Measurements from ENCODE around the gene MLEC.

The MLEC gene

DNA sequence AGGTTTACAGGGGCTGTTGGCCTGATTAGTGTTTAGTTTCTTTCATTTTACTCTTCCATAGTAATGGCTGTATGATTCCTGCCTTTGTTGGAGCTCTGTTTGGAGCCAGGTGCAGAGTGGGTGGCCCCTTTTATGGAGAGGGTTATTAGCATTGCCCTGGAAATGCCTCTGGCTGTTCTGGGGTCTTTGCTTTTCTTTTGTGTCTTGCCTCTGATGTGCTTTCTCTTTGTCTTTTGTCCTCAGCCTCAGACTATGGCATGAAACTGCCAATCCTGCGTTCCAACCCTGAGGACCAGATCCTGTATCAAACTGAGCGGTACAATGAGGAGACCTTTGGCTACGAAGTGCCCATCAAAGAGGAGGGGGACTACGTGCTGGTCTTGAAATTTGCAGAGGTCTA, 6.9 kb downstream of the MLEC start:
- Histone ChIP-seq H3K9me3 (ENCODE audit: control insufficient read depth, insufficient read depth, low read length) (no peaks in the 10 kb centered on the region), H3K36me3 (ENCODE audit: insufficient read depth, low read length) (peaks cover 18% of the 10 kb centered on the region), H3K4me1 (ENCODE audit: insufficient read depth, low read length) (peaks cover 47% of the 10 kb centered on the region), H3K9ac (ENCODE audit: low read depth, low read length) (no peak overlapping the region)

DNA sequence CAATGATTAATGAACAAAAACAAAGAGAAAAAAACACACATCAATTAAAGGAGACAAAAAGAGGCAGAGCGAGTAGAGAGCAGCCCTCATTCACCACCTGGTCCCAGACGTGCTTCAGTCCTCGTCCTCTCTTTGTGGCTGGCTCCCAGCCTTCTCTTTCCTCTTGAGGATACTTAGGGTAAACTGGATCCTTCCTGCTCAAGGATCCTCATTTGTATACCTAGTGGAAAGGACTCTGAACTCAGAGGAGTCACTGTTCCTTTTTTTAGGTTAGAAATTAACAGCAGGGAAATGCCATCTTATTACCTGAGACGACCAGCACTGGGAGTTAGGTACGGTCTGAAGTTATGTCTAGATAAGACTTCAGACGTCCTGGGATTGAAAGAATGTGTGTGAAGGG, 9.7 kb downstream of the MLEC start:
- Histone ChIP-seq H3K9ac (ENCODE audit: low read depth, low read length) (no peak overlapping the region), H3K4me1 (ENCODE audit: insufficient read depth, low read length) (peaks cover 22% of the 10 kb centered on the region; the same call in 1 of the 2 replicates), H3K9me3 (ENCODE audit: control insufficient read depth, insufficient read depth, low read length) (no peaks in the 10 kb centered on the region), H3K36me3 (ENCODE audit: insufficient read depth, low read length) (peaks cover 31% of the 10 kb centered on the region)

DNA sequence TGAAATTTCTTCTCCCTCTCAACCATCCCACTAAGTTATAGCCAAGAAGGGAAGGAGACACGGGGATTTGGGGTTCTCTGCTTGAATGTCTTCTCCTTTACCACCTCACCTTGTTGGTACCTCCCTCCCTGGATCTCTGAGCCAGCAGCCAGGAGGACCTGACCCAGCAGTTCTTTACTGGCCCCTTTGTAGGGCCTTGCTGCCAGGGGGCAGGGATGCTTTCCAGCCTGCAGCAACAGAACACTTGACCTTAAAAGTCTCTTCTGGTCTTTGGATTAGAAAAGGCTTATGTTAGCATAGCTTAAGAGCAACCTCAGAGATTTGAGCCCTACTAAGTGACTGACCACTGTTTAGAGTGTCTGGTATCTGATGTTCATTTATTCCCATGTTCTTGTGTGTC, 10.4 kb downstream of the MLEC start:
- H3K36me3 ChIP-seq (ENCODE audit: insufficient read depth, low read length): peaks cover 33% of the 10 kb centered on the region
- H3K9ac ChIP-seq (ENCODE audit: low read depth, low read length): no peak overlapping the region
- peaks cover 19% of the 10 kb centered on the region; the same call in 1 of the 2 replicates for H3K4me1 ChIP-seq (ENCODE audit: insufficient read depth, low read length)
- no peaks in the 10 kb centered on the region for H3K9me3 ChIP-seq (ENCODE audit: control insufficient read depth, insufficient read depth, low read length)

DNA sequence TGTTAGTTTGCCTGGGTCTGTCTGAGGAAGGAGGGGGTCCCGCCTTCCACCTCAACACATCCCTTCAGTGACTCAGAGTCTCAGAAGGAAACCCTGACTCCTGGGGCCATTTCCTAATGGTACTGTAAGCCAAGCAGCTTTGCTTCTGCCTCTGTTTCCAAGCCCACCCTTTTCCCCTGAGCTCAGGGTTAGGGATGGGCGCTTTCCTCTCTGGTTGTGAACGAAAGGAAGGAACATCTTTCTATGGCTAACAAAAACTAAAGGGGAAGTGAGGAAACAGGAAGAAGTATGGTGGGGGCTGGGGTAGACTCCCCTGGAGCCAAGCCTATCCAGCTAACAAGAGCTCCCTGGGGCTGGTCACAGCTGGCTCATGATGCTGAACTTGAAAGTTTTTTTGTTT, 11.7 kb downstream of the MLEC start:
- H3K9me3 ChIP-seq (ENCODE audit: control insufficient read depth, insufficient read depth, low read length): no peaks in the 10 kb centered on the region
- H3K9ac ChIP-seq (ENCODE audit: low read depth, low read length): no peak overlapping the region
- peaks cover 38% of the 10 kb centered on the region for H3K36me3 ChIP-seq (ENCODE audit: insufficient read depth, low read length)
- H3K4me1 ChIP-seq (ENCODE audit: insufficient read depth, low read length): peaks cover 6% of the 10 kb centered on the region; the same call in 1 of the 2 replicates

DNA sequence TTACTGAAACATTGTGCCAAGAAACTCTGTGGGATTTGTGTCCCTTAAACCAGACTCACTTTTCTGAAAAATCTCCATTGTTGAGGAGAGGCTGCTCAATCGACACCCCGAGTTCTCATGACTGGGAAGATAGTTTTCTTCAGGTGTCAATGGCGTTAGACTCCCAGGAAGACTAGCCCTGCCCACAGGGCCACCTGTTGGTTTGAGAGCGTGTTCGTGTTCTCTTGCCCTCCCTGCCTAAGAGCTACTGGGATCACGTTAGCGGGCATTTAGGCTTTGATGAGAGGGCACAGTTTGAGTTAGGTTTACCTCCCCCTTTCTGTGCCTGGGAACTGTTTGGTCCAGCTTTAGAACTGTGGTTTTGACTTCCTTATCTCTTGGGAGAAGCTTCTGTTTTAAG, 12.6 kb downstream of the MLEC start:
- Histone ChIP-seq H3K9ac (ENCODE audit: low read depth, low read length) (no peak overlapping the region), H3K9me3 (ENCODE audit: control insufficient read depth, insufficient read depth, low read length) (no peaks in the 10 kb centered on the region), H3K36me3 (ENCODE audit: insufficient read depth, low read length) (peaks cover 37% of the 10 kb centered on the region), H3K4me1 (ENCODE audit: insufficient read depth, low read length) (no peaks in the 10 kb centered on the region)

DNA sequence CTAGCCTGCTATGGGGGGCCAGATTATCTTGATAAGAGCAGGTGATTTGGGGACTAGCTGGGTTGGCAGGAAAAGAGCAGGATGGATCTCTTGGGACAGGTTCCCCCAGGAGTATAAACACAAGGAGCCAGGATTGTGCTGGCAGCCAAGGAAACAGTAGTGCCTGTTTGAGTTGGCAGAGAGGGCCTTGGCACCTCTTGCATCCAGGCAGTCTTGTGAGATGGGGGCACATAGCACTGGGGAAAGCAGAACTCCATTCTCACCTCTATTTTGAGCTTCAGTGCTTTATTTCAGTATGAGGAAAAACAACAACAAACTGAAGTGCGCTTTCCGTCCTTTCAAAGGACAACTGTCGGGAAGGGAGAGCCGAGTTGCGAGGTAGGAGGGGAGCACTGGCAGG, 13.9 kb downstream of the MLEC start:
- H3K9ac ChIP-seq (ENCODE audit: low read depth, low read length): no peak overlapping the region
- H3K4me1 ChIP-seq (ENCODE audit: insufficient read depth, low read length): no peaks in the 10 kb centered on the region
- peaks cover 27% of the 10 kb centered on the region for H3K36me3 ChIP-seq (ENCODE audit: insufficient read depth, low read length)
- H3K9me3 ChIP-seq (ENCODE audit: control insufficient read depth, insufficient read depth, low read length): no peaks in the 10 kb centered on the region

DNA sequence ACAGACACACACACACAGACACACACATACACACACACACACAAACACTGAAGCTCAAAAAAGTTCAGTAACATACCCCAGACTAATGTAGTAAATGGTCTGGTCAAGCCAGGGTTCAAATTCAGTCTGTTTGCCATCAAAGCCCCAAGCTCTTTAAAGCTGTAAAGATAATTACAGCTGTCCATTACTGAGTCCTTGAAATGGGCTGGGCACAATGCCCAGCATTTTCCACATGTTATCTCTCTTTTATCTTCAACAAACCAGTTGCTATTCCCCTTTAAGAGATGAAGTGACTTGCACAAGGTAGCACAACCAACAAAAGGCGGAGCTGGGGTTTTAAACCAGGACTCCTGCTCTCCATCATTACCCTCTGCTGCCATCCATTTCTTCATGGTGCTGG, 15.7 kb downstream of the MLEC start:
- no peaks in the 10 kb centered on the region for H3K4me1 ChIP-seq (ENCODE audit: insufficient read depth, low read length)
- H3K36me3 ChIP-seq (ENCODE audit: insufficient read depth, low read length): peaks cover 19% of the 10 kb centered on the region
- no peak overlapping the region for H3K9ac ChIP-seq (ENCODE audit: low read depth, low read length)
- H3K9me3 ChIP-seq (ENCODE audit: control insufficient read depth, insufficient read depth, low read length): no peaks in the 10 kb centered on the region

DNA sequence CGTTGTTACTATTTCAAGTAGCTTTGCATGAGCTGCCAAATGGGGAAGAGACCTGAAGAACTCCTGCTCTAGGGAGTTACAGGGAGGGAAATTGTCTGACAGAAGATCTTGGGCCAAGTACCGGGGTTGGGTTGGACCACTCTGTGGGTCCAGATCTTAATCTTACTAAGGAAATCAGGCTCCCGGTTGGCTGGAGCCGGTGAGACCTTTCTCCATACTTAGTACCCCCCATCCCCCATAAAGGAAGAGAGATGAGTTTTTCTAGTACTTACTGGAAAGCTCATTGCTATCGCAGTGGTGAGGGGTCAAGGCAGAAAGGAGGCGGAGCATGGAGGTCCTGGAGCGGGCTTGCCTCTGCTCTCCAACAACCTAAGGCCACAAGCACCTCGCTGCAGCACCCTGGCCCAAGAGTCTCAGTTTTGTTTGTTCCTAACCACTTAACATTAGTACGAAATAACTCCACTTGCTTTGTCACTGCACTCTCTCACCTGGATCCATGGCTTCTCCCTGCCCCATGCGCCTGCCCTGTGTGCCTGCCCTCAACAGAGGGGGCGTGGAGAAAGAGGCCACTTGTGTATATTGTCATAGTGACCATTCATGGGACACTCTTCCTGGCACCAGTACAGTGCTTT, 16.5 kb downstream of the MLEC start:
- Histone ChIP-seq H3K9ac (ENCODE audit: low read depth, low read length) (no peak overlapping the region), H3K4me1 (ENCODE audit: insufficient read depth, low read length) (no peaks in the 10 kb centered on the region), H3K36me3 (ENCODE audit: insufficient read depth, low read length) (peaks cover 19% of the 10 kb centered on the region), H3K9me3 (ENCODE audit: control insufficient read depth, insufficient read depth, low read length) (no peaks in the 10 kb centered on the region)

DNA sequence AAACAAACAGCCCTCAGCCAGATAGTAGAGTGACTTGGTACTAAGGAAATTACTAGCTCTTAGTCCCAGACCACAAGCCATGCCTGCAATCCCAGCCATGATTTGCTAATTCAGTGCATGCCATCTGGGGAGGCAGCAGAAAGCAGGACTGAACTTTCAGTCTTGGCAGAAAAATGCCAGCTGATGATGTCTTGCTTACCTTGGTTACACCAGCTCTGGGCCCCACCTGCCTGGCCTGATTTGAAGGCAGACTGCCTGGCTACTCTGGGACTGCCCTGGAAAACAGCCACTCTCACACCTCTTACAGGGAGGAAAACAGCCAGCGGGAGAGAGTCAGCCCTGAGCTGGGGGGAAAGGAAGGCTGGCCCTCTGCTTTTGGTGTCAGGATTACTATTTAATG, 18.7 kb downstream of the MLEC start:
- no peaks in the 10 kb centered on the region for H3K4me1 ChIP-seq (ENCODE audit: insufficient read depth, low read length)
- H3K9ac ChIP-seq (ENCODE audit: low read depth, low read length): no peak overlapping the region
- H3K36me3 ChIP-seq (ENCODE audit: insufficient read depth, low read length): 0 out of 2 replicates have a peak, but pooled peaks cover 10% of the 10 kb centered on the region
- H3K9me3 ChIP-seq (ENCODE audit: control insufficient read depth, insufficient read depth, low read length): no peaks in the 10 kb centered on the region

DNA sequence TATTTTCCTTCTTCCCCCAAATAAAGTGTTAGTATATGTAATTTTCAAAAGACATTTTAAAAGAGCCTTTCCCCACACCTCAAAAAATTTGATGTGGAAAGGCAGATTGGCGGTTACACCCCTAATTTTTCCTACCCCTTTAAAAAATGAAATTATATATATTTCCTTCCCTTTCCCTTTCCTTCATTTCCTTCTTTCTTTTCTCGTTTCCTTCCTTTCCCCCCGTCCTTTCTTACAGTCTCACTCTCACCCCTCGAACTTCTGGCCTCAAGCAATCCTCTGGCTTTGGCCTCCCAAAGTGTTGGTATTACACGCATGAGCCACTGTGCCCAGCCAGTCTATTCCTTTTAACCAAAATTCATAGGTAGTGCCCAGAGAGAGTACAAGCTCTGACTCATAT, 19.1 kb downstream of the MLEC start:
- 0 out of 2 replicates have a peak, but pooled peaks cover 10% of the 10 kb centered on the region for H3K36me3 ChIP-seq (ENCODE audit: insufficient read depth, low read length)
- H3K4me1 ChIP-seq (ENCODE audit: insufficient read depth, low read length): no peaks in the 10 kb centered on the region
- H3K9ac ChIP-seq (ENCODE audit: low read depth, low read length): no peak overlapping the region
- H3K9me3 ChIP-seq (ENCODE audit: control insufficient read depth, insufficient read depth, low read length): no peaks in the 10 kb centered on the region

DNA sequence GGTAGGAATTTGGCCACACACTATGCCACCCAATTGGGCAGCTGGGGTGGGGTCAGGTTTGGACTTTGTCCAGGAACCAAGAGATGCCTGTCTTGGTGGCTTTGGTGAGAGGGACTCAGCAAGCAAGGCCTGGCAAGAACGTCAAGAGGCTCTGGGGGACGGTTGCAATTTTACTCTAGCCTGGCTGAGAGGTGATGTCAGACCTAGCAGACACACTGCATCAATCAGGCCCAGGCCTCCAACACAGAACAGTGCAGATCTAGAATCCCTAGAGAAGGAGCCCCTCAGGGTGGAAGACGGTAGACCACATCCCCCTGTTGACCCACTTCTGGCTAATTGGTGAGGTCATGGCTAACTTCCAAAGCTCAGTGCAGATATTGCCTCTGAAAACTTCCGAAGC, 21.7 kb downstream of the MLEC start:
- no peaks in the 10 kb centered on the region for H3K9me3 ChIP-seq (ENCODE audit: control insufficient read depth, insufficient read depth, low read length)
- no peak overlapping the region for H3K9ac ChIP-seq (ENCODE audit: low read depth, low read length)
- H3K36me3 ChIP-seq (ENCODE audit: insufficient read depth, low read length): no peaks in the 10 kb centered on the region
- peaks cover 6% of the 10 kb centered on the region; the same call in 1 of the 2 replicates for H3K4me1 ChIP-seq (ENCODE audit: insufficient read depth, low read length)

DNA sequence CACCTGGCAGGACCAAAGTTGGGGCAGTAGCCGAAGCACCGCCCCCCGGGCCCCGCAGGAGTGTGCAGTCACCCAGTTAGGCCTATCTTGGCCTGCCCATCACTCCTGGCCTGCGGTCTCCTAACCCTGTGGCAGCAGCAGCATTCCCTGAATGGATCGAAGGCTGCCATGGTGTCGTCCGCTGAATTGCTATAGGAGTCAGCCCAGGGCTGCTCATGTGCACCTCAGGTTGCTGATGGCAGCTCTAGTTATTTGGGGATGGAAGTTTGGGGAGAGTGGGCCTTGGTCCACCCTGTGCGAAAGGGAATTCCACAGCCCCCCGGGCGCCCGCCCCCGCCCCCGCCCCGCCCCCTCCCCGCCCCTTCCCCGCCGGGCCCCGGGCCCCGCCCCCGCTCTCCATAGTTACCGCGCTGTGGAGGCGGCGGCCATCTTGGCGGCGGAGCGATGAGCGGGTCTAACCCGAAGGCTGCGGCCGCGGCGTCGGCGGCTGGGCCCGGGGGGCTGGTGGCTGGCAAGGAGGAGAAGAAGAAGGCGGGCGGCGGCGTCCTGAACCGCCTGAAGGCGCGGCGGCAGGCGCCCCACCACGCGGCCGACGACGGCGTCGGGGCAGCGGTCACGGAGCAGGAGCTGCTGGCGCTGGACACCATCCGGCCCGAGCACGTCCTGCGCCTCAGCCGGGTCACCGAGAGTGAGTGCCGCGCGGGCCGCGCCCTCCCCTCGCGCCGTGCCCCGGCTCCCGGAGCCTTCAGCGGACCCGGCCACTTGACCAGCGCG, 23.3 kb downstream of the MLEC start, which contains the start of gene UNC119B:
UNC119B (plus strand) TSS at position 428 of the 774 bp plus-strand sequence; CDS start at position 445, 17 bp downstream.
- H3K36me3 ChIP-seq (ENCODE audit: insufficient read depth, low read length): 0 out of 2 replicates have a peak, but pooled peaks cover 4% of the 10 kb centered on the region
- peaks cover 6% of the 10 kb centered on the region; the same call in 1 of the 2 replicates for H3K4me1 ChIP-seq (ENCODE audit: insufficient read depth, low read length)
- H3K9ac ChIP-seq (ENCODE audit: low read depth, low read length): peak within 1 kb of the TSS; percentile 93
- H3K9me3 ChIP-seq (ENCODE audit: control insufficient read depth, insufficient read depth, low read length): no peaks in the 10 kb centered on the region

DNA sequence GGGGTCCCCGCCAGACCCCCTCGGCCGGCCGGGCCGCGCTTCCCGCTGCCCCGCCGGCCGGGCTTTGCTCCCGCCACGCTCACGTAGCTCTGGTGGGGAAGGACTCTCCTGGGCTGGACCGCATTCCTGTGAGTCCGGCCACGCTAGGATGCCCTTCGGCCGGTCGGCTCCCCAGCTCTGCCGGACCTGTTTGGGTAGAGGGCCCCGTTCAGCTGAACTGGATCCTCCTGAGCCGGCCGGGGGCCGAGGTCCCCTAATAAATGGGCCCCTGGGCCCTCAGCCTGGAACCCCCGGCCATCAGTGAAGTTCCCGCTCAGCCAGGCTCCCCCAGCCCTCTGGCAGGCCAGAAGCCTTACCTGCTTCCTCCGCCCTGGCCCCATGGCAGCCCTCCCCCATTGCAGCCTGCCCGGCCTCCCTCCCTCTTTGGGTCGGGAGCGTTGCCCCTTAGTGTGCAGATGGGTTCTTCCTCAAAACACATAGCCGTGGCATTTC, 23.9 kb downstream of the MLEC start:
- Histone ChIP-seq H3K9me3 (ENCODE audit: control insufficient read depth, insufficient read depth, low read length) (no peaks in the 10 kb centered on the region), H3K9ac (ENCODE audit: low read depth, low read length) (peak overlapping the region; percentile 93), H3K36me3 (ENCODE audit: insufficient read depth, low read length) (0 out of 2 replicates have a peak, but pooled peaks cover 4% of the 10 kb centered on the region), H3K4me1 (ENCODE audit: insufficient read depth, low read length) (peaks cover 6% of the 10 kb centered on the region; the same call in 1 of the 2 replicates)

DNA sequence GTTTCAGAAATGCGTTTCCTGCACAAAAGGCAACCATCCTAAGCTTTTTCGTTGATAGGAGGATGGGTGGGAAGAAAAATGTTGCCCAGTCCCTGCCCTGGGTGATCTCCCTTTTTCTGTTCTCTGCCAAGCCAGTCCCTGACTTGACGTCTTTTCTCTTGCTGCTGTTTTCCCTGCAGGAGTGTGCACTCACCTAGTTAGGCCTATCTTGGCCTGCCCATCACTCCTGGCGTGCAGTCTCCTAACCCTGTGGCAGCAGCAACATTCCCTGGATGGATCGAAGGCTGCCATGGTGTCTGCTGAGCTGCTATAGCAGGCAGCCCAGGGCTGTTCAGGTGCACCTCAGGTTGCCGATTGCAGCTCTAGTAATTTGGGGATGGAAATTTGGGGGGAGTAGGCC, 24.5 kb downstream of the MLEC start:
- no peaks in the 10 kb centered on the region for H3K9me3 ChIP-seq (ENCODE audit: control insufficient read depth, insufficient read depth, low read length)
- peaks cover 6% of the 10 kb centered on the region; the same call in 1 of the 2 replicates for H3K4me1 ChIP-seq (ENCODE audit: insufficient read depth, low read length)
- H3K36me3 ChIP-seq (ENCODE audit: insufficient read depth, low read length): 0 out of 2 replicates have a peak, but pooled peaks cover 4% of the 10 kb centered on the region
- H3K9ac ChIP-seq (ENCODE audit: low read depth, low read length): peak overlapping the region; percentile 93

Measured in ES-I3 (cell line).